B cell (primary cell): ENCODE data around the gene BRWD1. TPM values are rescaled to one million over a fixed set of nuclear protein-coding genes. Genes with fewer than 3 reads are reported as not detected.

Experiments
- ATAC-seq: fragments of 200-7000 bp; cut with Tn5 transposase; one replicate; pipeline ENCODE4 v1.10.0; 2021; ENCODE audit warnings: low read depth, mild to moderate bottlenecking, moderate number of reproducible peaks, moderate library complexity
- CTCF ChIA-PET: fragments of 350-600 bp; sonication (Branson Sonifier 250); formaldehyde crosslinking; loops from one replicate; lab custom pipeline; 2021; ENCODE audit warnings: antibody characterized with exemption, inconsistent platforms; lab: Charles Lee
- POLR2A ChIA-PET: fragments of 350-600 bp; sonication (Branson Sonifier 250); formaldehyde crosslinking; loops from one replicate; lab custom pipeline; 2021; ENCODE audit warnings: antibody characterized with exemption; lab: Charles Lee
- DNase-seq: peaks from one replicate; pipeline ENCODE4 v3.0.0; 2013
- H2AFZ ChIP-seq: 2 replicates; pipeline ENCODE4 v1.6.1; 2012; ENCODE audit warnings: mild to moderate bottlenecking, low read depth, low read length; ENCODE audit not compliant: insufficient read depth, poor library complexity, severe bottlenecking
- H3K27ac ChIP-seq, 2 donors: 1 replicate in 1 of 2; 2 replicates in 1 of 2; pipeline ENCODE4 v1.5.1; 2012 to 2013; ENCODE audit warnings: low read length in 2 of 2, mild to moderate bottlenecking in 2 of 2, moderate library complexity in 1 of 2
- H3K27me3 ChIP-seq, 4 experiments: fragments of 200-600 bp in 1 of 4; sonication (generic) in 1 of 4; replicated peaks in 1 of 4; 1 replicate in 2 of 4; 2 replicates in 2 of 4; pipeline versions ENCODE4 v1.6.1 to v1.7.0; 2013 to 2016; ENCODE audit warnings: low read length in 3 of 4, mild to moderate bottlenecking in 2 of 4, mixed read lengths in 1 of 4, moderate library complexity in 1 of 4; ENCODE audit not compliant: insufficient read depth in 4 of 4, control insufficient read depth in 3 of 4; ENCODE audit errors: control extremely low read depth in 1 of 4
- H3K36me3 ChIP-seq, 2 experiments: replicated peaks in 1 of 2; 1 replicate in 1 of 2; 2 replicates in 1 of 2; pipeline versions ENCODE4 v1.6.1 to v1.7.1; 2013; ENCODE audit warnings: low read length in 1 of 2; ENCODE audit not compliant: insufficient read depth in 2 of 2, control insufficient read depth in 1 of 2; ENCODE audit errors: control extremely low read depth in 1 of 2, extremely low read depth in 1 of 2
- H3K4me1 ChIP-seq, 2 donors: fragments of 200-600 bp in 1 of 2; sonication (generic) in 1 of 2; 1 replicate in 1 of 2; 2 replicates in 1 of 2; pipeline versions ENCODE4 v1.5.1 to v1.6.1; 2013 to 2017; ENCODE audit warnings: low read length in 2 of 2; ENCODE audit not compliant: control insufficient read depth in 2 of 2, insufficient read depth in 2 of 2
- H3K4me2 ChIP-seq: replicated peaks from 2 replicates; pipeline ENCODE3; 2012; ENCODE audit warnings: mild to moderate bottlenecking, low read depth, low read length; ENCODE audit not compliant: poor library complexity, severe bottlenecking
- H3K4me3 ChIP-seq, 5 experiments: fragments of 200-600 bp in 1 of 5; sonication (generic) in 1 of 5; 1 replicate in 3 of 5; 2 replicates in 2 of 5; pipeline versions ENCODE4 v1.5.1 to v1.7.0; 2011 to 2016; ENCODE audit warnings: low read length in 4 of 5, mild to moderate bottlenecking in 4 of 5, low read depth in 2 of 5, control low read depth in 1 of 5, moderate library complexity in 1 of 5; ENCODE audit not compliant: insufficient read depth in 1 of 5; ENCODE audit errors: control extremely low read depth in 1 of 5, extremely low read depth in 1 of 5
- H3K79me2 ChIP-seq: fragments of 200-600 bp; sonication (generic); one replicate; pipeline ENCODE4 v1.6.0; 2016; ENCODE audit warnings: low read length; ENCODE audit not compliant: control insufficient read depth, insufficient read depth
- H3K9ac ChIP-seq: fragments of 200-600 bp; sonication (generic); 2 replicates; pipeline ENCODE4 v1.6.1; 2017; ENCODE audit warnings: mild to moderate bottlenecking, low read length, moderate library complexity
- H3K9me3 ChIP-seq, 3 donors: one replicate each; pipeline versions ENCODE4 v1.6.1 to v1.7.1; 2013; ENCODE audit warnings: low read length in 2 of 3; ENCODE audit not compliant: control insufficient read depth in 2 of 3, insufficient read depth in 1 of 3; ENCODE audit errors: control extremely low read depth in 1 of 3
- H4K20me1 ChIP-seq: 2 replicates; pipeline ENCODE4 v1.6.0; 2012; ENCODE audit warnings: mild to moderate bottlenecking, low read length; ENCODE audit not compliant: insufficient read depth, control insufficient read depth, poor library complexity, severe bottlenecking
- H3K27ac Mint-ChIP-seq: one replicate; pipeline ENCODE4 v1.8.0; 2021; ENCODE audit warnings: mixed read lengths
- H3K27me3 Mint-ChIP-seq: one replicate; pipeline ENCODE4 v1.8.0; 2021; ENCODE audit warnings: mixed read lengths
- H3K4me1 Mint-ChIP-seq: one replicate; pipeline ENCODE4 v1.8.0; 2021; ENCODE audit warnings: mixed read lengths
- H3K4me3 Mint-ChIP-seq: one replicate; pipeline ENCODE4 v1.8.0; 2021; ENCODE audit warnings: mixed read lengths
- H3K9me3 Mint-ChIP-seq: one replicate; pipeline ENCODE4 v1.8.0; 2022; ENCODE audit warnings: mixed read lengths; ENCODE audit not compliant: insufficient read depth
- CTCF ChIP-seq: fragments of 200-600 bp; IDR thresholded peaks from one replicate; pipeline ENCODE4 v1.8.0; 2022; ENCODE audit warnings: antibody characterized with exemption, mild to moderate bottlenecking
- EZH2 ChIP-seq: IDR thresholded peaks from 2 replicates; pipeline ENCODE4 v1.6.1; 2012; ENCODE audit warnings: borderline replicate concordance, low read depth, mild to moderate bottlenecking, moderate library complexity, low read length; ENCODE audit not compliant: insufficient read depth, poor library complexity, severe bottlenecking
- WGBS: methylation state at CpG from one replicate; pipeline ENCODE4 v1.1.5; 2013; ENCODE audit warnings: missing lambda C conversion rate; ENCODE audit not compliant: insufficient coverage; 5-methylcytosine and 5-hydroxymethylcytosine counted together
- intact Hi-C: fragments of 100-400 bp; cut with micrococcal nuclease; formaldehyde crosslinking; loops from one replicate; pipeline ENCODE4 v1.10.0; 2022
- polyA plus RNA-seq: library from polyadenylated mRNA; depleted of rRNA; stranded (reverse); fragments of >200 nt; gene quantifications from 2 replicates; pipeline ENCODE4 v1.2.3, GENCODE V29; 2012
- total RNA-seq, 2 donors: library from RNA; stranded (reverse); fragments of 120-200 nt in 1 of 2; gene quantifications; 1 replicate in 1 of 2; 2 replicates in 1 of 2; pipeline versions ENCODE4 v1.2.3 to v1.2.4, GENCODE V29; 2013 to 2022

The BRWD1 gene
- total and polyA plus RNA-seq, 2 donors (not counting 1 experiment from before 2014, with no cell fraction given), result 9.4 to 93.9 TPM

GRCh38 chr21:39188521-39189139, 124.8 kb downstream of the BRWD1 start:
- no peak for DNase-seq
- H3K36me3 ChIP-seq, result no peaks in the 10 kb centered on the region
- H4K20me1 ChIP-seq, result no peaks in the 10 kb centered on the region
- no peaks in the 10 kb centered on the region for H3K27me3 Mint-ChIP-seq
- TF ChIP-seq CTCF (no peak), EZH2 (no peak)
- no peak for ATAC-seq
- no peaks in the 10 kb centered on the region for H3K79me2 ChIP-seq
- H3K27ac ChIP-seq, result peak overlapping the region in 1 of 2 donors; percentile 37
- H3K4me2 ChIP-seq, result no peak overlapping the region
- peaks cover 15% of the 10 kb centered on the region for H3K4me1 Mint-ChIP-seq
- ChIA-PET CTCF (interaction anchor here (0.7 to 0.8 kb wide), 2 partner anchors 87 to 207 kb away, joined by 3 read pairs; no protein-coding TSS in a partner anchor), POLR2A (no interaction called here)
- no peaks in the 10 kb centered on the region for H3K9me3 Mint-ChIP-seq
- intact Hi-C loops, result no loop called here
- peak overlapping the region; percentile 11 for H3K27ac Mint-ChIP-seq
- 60% methylated on average over 1 of the region's 2 CpGs for WGBS
- H3K27me3 ChIP-seq, result no peaks in the 10 kb centered on the region
- no peak overlapping the region for H3K4me3 Mint-ChIP-seq
- no peak overlapping the region for H3K4me3 ChIP-seq
- H3K9me3 ChIP-seq, result no peaks in the 10 kb centered on the region
- no peak overlapping the region for H3K9ac ChIP-seq
- H3K4me1 ChIP-seq, result peaks cover 3 to 6% of the 10 kb centered on the region in 2 donors
- H2AFZ ChIP-seq, result no peak overlapping the region

GRCh38 chr21:39187141-39187540, 126.3 kb downstream of the BRWD1 start:
- Histone ChIP-seq H3K4me1 (peaks cover 10% of the 10 kb centered on the region in 2 donors), H3K4me2 (no peak overlapping the region), H3K36me3 (no peaks in the 10 kb centered on the region), H3K27me3 (no peaks in the 10 kb centered on the region), H3K27ac (no peak overlapping the region), H2AFZ (no peak overlapping the region), H4K20me1 (no peaks in the 10 kb centered on the region), H3K9ac (no peak overlapping the region), H3K79me2 (no peaks in the 10 kb centered on the region), H3K9me3 (no peaks in the 10 kb centered on the region), H3K4me3 (no peak overlapping the region)
- POLR2A ChIA-PET, result no interaction called here
- Mint-ChIP-seq H3K27ac (no peak overlapping the region), H3K4me1 (peaks cover 24% of the 10 kb centered on the region), H3K27me3 (no peaks in the 10 kb centered on the region), H3K4me3 (no peak overlapping the region), H3K9me3 (no peaks in the 10 kb centered on the region)
- intact Hi-C loops, result no loop called here
- 85% methylated on average over 2 of the region's 5 CpGs for WGBS
- TF ChIP-seq CTCF (no peak), EZH2 (no peak)
- CTCF ChIA-PET, result no interaction called here
- ATAC-seq (no peak), DNase-seq (no peak)
